Fibroblast of skin of left quadriceps (primary cell): ENCODE measurements around the gene IRX3.
A peak's percentile ranks its signal among the peaks of the same experiment; 100 is the strongest.
"Not testable (repeated sequence)": the region's sequence is repeated elsewhere in the genome, so short reads cannot be mapped to it uniquely, and the experiment has no call there.

Experiments used
- DNase-seq, 2 experiments: peaks; one replicate each; pipeline ENCODE4 v3.0.0-alpha.2; 2013; ENCODE audit warnings: low read depth in 2 of 2

Gene IRX3

DNA sequence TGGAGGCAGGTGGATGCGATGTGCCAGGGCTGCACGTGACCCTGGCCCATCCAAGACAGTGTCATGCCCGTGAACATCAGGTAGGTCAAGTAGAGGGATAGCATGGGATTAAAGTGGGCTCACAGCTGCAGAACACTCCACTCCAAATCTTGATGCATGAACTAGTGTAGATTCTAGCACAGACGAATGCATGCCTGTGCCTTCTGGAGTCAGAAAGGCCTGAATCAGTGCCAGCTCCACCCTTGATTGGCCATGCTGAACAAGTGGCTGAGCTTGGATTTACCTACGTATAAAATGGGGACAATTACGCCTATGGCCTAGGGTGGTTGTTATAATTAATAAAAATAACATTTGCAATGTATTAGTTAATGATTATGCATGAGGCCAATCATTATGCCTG lies 10.6 kb downstream of the IRX3 start:
- DNase-seq, result no peak

DNA sequence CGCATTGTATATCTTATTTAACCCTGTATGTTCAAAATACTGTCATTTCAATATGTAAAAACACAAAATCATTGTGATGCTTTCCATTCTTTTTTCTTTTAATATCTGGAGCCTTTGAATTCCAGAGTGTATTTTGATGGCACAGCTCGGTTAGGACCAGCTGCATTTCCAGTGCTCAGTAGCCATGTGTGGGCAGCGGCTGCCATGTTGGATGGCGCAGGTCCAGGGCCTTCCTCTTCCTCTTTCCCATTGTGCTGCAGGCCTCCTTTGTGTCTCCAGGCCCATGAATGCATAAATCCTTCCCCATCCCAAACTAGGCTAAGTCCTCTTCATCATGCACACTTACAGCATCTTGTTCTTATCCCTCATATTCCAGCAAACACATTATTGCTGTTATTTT lies 13.0 kb downstream of the IRX3 start:
- DNase-seq, result no peak

DNA sequence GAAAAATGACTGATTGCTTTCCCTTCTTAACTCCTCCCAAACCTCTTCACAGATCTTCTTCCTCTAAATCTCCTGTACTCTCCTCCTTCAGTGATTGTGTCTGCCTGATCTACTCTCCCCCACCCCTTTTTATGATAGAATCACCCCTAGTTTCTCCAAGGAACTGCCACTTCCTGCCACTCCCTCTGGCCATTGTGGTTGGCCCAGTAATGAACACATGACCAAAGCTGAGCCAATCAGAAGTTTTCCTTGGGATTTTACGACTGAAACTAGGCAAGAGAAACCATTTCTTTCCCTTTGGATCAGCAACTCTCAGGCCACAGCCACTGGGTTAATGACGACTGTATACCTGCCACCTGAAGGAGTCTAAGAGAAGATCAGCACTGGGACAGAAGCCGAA lies 15.9 kb downstream of the IRX3 start:
- DNase-seq, result no peak

DNA sequence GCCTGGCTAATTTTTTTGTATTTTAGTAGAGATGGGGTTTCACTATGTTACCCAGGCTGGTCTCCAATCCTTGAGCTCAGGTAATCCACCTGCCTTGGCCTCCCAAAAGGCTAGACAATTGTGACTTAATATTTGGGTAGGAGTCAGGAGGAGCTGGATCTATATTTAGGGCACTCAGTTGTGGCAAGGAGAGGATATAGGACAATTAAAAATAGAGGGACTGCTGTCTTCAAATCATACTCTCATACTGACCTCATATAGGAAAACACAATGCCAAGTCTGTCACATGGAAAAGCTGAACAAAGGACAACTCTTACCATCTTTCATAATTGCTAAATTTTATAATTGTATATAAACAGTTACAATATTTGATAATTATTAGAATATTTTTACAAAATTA lies 17.1 kb downstream of the IRX3 start:
- no peak for DNase-seq

DNA sequence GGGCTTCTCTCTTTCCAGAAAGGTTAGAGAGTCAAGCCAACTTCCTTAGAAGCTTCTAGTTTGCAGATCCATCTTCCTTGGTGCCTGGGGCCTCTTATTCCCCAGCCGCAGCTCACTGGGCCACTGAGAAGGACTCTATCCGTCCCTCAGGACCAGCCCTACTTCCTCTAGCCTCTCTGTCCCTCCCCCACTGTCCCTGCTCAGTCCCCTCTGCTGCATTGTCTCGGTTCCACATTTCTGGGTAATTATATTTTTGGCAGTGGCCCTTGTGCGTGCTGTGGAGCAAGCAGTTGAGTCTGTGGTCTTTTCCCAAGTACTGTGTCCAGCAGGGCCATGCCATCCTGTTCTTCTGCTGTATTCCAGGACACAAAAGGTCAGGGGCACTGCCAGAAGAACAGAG lies 17.8 kb downstream of the IRX3 start:
- no peak for DNase-seq

DNA sequence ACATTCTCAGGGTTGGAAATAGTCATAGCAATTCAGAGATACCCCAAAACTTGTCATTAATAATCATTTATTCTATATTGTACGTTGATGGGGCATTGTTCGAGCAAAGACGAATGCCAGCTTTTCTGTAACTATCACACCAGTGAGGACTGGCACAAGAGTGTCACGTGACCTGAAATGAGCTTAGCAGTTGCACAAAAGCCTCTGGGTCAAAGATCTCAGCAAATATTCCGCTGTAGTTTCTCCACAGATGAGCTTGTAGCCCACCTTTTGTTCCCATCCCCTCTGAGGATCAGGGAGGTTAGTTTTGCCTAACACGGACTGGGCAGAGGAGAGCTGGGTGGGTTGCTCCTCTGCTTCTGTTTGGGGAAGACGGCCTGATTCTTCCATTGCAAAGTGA lies 18.2 kb downstream of the IRX3 start:
- DNase-seq, result no peak

DNA sequence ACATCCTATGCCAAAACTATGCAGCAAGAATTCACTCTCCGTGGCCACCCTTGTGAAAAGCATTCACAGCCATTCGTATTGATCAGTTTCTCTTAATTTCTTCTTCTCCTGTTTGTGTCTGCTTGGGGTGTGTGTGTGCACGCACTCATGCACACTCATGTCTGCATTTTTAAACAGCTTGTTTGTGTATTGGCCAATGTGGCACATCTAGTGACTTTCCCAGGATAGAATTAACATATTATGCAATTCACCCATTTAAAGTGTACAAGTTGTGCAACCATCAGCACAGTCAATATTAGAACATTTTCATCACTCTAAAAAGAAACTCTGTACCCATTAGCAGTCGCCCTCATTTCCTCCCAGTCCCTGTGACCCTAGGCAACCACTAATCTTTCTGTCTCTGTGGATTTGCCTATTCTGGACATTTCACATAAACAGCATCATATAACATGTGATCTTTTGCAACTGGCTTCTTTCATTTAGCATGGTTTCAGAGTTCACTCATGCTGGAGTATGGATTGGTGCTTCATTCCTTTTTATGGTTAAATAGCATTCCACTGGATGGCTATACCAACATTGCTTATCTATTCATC lies 20.1 kb downstream of the IRX3 start:
- DNase-seq, result no peak

DNA sequence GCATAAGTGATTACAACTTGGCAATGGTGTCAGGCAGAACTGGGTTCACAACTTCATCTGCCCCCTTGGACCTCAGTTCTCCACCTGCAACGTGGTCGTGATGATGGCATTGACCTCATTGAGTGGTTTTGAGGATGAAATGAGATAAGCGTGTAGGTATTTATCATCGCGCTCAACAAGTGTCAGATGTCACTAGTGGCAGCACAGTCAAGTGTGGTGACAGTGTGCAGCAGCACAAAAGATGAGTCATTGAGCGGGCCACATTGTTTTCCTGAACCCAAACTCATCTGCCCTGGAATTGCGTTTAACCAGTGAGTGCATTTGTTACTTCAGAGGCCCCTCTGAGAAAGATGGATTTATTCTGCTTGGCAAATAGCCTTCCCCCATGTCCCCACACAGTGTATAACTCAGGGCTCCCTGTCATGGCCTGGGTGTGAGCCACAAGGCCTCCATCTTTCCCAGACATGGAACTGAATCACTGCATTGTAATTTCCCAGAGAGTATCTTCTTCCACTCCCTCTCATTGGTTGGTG lies 20.9 kb downstream of the IRX3 start:
- DNase-seq, result no peak

DNA sequence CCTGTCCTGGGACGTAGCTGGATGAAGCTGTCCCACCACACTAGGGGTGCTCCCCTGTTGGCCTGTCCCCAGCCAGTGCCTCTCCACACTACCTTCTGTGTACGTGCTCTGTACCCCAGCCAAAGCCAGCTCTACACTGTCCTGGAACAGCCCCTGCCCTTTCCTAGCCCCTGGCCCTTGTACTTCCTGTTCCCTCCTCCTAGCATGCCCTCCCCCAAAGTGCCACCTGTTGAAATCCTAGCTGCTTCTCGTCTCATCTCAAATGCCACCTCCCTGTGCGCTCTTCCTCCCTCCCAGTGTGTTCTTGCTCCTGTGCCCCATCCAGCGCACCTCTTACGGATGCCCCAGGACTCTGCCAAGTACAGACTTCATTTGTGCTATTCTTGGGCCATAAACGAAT lies 33.5 kb downstream of the IRX3 start:
- no peak for DNase-seq

DNA sequence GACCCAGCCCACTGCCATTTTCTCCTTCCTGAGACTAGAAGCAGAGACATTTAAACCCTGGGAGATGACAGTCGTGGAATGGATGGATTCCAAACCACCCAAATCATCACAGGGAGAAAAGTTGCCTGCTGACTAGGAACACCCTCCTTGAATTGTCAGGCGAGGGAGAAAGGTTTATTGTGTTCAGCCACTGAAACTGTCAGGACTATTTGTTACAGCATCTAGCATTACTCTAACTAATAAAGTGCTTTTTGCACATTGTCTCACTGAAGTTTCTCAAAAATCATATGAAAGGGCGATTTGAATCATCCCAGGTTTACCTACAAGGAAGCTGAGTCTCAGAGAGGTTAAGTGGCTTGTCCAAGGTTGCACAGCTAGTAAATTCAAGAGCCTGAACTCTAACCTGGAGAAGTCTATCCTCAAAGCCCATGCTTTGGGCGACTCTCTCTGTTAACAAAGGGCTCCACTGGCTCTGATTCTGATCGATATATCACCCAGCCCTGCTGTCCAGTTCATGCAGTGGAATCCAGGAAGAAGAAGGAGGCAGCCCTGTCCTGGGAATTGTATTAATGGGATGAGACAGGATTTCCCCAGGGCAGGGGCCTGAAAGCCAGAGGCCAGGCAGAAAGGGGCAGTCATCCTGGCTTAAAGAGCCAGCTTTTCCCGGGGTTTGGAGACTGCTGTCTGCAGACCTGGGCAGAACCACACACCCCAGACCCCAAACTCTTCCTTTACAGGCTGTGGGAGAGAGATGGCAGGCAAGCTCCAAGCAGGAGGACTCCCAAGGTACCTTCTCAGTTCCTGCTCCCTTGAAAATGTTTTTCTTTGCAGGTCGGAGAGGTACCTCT lies 37.5 kb downstream of the IRX3 start:
- no peak for DNase-seq

DNA sequence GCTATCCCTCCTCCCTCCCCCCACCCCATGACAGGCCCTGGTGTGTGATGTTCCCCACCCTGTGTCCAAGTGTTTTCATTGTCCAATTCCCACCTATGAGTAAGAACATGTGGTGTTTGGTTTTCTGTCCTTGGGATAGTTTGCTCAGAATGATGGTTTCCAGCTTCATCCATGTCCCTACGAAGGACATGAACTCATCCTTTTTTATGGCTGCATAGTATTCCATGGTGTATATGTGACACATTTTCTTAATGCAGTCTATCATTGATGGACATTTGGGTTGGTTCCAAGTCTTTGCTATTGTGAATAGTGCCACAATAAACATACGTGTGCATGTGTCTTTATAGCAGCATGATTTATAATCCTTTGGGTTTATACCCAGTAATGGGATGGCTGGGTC lies 38.9 kb downstream of the IRX3 start:
- not testable (repeated sequence) for DNase-seq

DNA sequence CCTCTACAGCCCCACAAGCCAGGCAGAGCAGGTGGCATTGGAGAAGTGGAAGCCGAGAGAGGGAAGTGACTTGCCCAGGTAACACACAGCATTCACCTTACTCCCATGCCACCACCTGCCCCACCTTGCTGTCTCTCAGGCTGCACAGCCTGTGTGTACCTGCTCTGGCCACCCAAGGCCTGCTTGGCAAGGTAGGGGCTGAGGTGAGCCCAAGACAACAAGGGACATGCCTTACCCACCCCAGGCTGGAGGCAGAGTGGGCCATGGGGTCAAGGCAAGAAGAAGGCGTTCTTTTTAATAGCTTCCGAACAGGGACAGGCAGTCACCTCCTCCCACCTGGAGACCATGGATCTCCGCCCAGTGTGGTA lies 40.1 kb downstream of the IRX3 start:
- no peak for DNase-seq

DNA sequence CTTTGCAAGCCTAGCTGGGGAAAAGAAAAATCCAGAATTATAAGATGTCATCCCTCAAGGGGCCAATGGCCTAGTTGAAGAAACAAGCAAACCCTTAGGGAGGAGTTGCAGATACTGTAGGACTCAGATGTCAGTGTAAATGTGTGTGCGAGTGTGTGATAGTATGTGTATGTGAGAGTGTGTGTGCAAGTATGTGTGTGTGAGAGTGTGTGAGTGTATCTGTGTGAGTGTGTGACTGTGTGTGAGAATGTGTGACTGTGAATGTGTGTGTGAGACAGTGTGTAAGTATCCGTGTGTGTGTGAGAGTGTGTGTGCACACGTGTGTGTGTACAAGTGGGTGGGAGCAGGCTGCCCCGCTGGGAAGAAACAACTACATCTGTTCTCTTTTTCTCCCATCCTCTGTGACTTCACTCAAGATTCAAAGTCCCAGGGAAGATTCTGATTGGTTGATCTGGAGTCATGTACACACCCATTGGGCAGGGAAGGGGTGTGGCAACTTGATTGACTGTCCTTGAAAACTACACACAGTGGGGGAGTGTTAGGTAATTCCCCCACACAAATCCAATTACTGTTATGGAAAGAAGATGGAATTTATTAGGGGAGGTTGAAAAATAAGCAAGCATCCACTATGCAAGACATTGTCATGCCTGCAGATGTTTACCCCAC lies 40.7 kb downstream of the IRX3 start:
- no peak for DNase-seq

DNA sequence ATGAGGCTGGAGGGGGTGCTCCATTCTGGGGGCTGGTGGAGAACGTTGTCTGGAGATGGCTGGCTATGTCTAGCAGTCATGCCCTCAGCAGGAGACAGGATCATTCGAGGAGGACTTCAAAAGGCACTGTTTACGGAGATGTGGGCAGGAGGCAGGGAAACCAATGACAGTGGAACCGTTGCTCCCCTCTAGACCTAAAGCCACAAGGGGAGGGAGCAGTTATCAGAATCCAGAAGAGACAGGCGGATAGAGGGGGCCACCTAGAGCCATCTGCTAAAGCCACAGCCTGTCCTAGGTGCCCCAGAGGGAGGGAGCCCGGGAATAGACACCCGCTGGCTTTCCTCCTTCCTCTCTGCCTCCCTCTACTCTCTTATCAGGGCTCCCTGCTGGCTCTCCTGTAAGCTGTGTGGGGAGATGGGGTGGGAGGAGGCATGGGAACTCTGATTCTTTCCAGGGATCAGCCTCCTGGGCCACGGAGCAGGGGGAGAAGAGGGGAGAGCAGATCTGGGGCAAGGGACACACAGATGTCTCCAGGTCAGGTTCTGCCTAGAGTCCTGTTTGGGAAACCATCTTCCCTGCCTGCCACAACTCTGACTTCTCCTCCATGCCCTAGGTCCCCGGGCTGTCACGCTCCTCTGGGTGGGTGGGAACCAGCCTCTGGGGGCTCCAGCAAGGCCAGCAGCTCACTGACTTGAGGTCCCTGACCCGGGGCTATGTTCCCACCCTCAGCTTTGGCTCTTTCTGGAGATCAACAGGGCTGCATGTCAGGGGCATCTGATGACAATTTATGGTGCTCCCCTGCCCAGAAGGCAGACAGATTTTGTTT lies 42.3 kb downstream of the IRX3 start:
- no peak for DNase-seq

DNA sequence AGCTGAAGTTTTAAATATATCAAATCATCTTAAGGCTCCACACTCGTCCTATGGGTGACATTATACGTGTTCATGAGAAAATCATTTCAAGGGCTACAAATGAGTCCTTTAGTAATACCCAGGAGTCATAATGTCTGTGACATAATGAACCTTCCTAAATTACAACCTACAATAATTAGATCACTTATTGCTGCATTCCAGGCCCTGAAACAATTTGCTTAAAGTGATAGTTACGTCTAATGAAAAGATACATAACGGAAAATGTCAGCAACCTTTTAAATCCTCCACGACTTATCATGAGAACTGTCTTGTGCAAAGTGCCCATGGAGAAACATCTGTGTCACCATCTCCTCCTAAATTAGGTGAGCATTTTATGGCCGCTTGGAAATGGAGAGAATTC lies 43.4 kb downstream of the IRX3 start:
- no peak for DNase-seq

DNA sequence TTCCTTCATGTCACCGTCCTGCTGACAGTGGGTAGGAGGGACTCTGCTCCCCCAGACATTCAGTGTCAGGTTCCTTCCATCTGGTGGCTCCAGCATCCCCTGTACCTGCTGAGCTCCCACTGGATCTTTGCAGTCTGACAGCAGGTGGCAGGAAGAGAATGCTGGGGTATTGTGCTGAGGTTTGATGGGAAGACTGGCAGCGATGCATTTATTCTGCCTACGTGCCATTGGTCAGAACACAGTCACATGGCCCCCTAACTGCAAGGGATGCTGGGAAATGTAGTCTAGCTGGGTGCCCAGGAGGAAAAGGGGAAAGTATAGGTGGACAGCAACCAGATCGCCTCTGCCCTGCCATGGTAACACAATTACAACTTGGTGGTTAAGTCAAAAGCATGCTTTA lies 44.4 kb downstream of the IRX3 start:
- no peak for DNase-seq

DNA sequence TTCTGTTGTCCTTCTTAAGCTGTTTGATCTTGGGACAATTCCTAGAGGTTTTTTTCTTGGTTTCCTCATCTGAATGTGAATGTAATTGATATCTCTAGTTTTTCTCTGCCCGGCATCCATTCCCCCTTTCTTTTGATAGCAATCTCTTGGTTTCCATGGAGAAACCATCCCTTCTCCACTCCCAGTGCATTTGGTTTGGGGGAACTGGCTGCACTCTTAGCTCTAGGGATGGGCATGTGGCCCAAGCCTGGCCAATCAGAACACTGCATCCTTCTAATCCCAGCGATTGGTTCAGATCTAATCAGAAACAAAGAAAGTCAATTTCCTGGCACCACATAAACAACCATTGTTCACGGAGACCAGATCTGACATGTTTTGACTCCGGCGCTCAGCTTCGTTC lies 45.1 kb downstream of the IRX3 start:
- no peak for DNase-seq

DNA sequence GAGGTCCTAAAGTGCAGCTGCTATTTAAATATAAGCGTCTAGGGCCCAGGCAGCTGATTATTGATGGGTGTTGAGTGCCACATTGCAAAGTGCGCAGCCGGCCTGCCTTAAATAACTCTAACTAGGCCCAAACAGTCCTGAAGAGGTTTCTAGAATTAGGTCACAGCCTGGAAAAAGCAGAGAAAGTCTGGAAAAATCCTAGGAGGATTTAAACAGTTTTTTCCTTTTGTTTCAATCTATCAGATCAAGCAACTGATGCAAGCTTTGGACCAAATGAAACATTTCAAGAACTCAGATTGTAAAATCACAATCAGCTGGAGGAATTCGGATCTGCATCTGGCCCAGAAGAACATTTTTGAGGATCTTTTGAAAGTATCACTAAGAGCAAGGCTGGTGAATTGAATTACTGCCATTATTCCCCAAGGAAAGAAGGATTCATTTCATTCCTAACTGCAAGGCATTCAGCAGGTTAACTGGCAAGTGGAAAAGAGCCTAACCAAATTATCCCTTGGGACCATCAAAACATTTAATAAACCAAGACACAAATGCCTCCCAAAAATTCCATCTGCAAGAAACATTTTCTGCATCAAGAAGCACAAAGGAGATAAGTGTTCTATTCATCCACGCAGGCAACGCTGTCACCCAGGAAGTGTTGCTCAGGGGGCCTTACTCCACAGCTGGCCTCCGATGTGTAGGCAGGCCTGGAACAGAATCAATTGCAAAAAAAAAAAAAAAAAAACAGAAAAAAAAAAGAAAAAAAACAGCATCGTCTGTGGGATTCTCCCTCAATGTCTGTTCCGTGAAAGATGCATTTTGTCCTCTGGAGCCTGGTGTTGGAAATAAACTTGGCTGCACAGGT lies 46.1 kb downstream of the IRX3 start:
- DNase-seq, result peak; percentile 75 to 79

DNA sequence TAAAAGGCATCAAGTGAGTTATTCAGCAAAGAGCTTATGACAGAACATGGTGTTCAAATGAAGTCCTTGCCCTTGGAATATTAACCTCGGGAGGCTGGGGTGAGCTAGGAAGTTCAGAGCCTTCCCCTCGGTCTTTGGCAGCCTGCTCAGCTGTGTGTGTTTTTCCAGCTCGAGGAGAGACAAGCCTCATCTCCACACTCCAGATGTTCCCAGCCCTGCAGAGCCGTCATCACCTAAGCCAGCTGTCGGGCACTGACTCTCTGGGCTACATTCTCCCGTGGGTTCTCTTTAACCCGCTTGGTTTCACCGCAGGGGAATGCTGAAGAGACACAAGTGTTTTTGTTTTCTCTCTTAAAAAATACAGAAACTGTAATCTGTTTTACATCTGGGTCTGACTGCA lies 47.1 kb downstream of the IRX3 start:
- DNase-seq, result no peak

DNA sequence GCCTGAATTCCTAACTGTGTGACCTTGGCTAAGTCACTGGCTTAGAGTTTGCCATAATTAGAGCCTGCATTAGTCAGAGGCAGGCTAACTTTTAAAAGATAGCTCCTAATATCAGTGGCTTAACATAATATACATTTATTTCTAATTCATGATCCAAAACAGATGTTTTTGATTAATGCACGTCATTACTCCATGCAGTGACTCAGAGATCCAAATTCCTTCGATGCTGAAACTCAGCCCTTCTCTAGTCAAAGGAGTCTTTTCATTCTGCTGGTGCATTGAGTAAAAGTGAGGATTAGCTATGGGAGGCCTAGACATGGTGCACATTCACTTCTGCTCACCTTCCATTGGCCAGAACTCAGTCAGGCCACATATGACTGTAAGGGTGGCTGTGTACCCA lies 49.8 kb downstream of the IRX3 start:
- DNase-seq, result peak; percentile 71 to 75

DNA sequence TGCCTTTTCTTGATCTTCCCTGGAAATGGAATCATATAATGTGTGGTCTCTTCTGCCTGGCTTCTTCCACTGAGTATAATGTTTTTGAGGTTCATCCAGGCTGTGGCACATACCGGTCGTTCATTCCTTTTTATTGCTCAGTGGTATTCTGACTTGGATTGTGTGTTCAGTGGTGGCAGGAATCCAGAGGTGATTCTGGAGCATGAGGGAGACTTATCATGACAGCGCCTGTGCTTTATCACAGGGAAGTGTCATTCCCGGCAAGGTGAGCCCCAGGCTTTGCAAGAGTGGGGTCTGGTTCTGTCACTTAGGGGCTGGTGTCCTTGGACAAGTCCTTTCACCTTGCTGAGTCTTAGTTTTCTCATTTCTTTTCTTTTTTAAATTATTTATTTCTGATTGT lies 53.0 kb downstream of the IRX3 start:
- DNase-seq, result no peak
